HG02840 (cell line): Measurements from ENCODE around the gene MLN.
"Not testable (repeated sequence)": the region's sequence is repeated elsewhere in the genome, so short reads cannot be mapped to it uniquely, and the experiment has no call there.

Experiments used
- ATAC-seq: cut with Tn5 transposase; IDR thresholded peaks from one replicate; pipeline ENCODE4 v1.9.1; 2021; ENCODE audit warnings: mild to moderate bottlenecking, moderate library complexity, moderate number of reproducible peaks; ENCODE audit not compliant: unreplicated experiment, low FRiP score

MLN gene

GRCh38 chr6:33836806-33837469 is 33.1 kb upstream of the MLN start:
- ATAC-seq: no peak

DNA sequence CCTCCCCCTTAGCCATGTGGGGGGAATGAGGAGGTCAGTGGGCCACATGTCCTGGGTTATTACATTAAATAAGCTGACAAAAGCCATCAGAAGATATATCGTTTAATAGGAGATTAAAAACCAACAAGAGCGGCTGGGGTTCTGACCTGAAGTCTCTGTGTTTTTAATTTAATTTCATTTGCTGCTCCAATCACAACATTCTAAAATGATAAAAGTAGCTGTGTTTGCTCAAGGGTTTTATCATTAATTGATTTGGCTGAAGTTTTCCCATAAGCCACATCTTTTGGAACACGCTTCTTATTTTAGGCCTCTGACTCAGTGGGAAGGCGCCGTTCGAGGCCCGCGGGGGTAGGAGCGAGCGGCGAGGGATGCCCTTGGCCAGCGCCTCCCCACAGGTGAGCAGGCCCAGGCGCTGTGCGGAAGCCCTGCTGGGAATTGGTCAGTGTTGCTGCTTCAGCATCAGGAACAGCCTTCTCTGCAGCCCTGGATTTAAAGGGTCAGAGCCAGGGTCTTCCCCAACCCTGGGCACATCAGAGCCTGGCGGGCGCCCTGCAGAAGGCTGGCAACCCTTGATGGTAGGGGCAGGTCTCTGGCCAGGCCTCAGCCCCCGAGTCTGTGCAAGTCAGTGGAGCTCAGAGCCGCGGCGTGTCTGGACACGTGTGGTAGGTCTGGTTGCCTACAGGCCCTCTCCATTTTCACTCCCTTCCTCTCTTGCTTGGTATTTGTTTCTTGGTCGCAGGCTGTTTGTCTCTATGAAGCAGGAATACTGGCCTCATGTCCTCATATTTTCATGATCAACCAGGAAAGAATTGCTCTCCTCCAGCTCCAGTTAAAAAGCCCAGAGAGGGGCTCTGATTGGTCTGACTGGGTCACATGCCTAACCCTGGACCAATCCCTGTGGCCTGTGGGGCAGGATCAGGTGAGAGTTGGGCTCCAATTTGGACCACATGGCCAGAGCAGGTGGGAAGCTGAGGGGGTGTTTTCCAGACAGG is 30.9 kb upstream of the MLN start:
- ATAC-seq: no peak

- no peak for ATAC-seq
These were observed 29.8 kb upstream of the MLN start for GRCh38 chr6:33833599-33833998.

DNA sequence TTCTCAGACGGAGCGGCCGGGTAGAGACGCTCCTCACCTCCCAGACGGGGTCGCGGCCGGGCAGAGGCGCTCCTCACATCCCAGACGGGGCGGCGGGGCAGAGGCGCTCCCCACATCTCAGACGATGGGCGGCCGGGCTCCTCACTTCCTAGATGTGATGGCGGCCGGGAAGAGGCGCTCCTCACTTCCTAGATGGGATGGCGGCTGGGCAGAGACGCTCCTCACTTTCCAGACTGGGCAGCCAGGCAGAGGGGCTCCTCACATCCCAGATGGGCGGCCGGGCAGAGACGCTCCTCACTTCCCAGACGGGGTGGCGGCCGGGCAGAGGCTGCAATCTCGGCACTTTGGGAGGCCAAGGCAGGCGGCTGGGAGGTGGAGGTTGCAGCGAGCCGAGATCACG is 29.0 kb upstream of the MLN start:
- not testable (repeated sequence) for ATAC-seq

DNA sequence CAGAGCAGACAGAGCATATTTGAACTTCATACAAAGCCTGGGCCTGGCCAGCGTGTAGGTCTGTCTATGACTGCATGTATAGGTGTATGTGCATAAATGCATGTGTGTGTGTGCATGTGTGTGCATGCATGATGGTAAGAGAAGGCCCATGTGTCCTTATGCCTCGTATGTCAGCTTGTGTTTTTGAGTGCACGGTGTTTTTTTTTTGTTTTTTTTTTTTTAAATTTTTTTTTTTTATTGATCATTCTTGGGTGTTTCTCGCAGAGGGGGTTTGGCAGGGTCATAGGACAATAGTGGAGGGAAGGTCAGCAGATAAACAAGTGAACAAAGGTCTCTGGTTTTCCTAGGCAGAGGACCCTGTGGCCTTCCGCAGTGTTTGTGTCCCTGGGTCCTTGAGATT is 27.9 kb upstream of the MLN start:
- not testable (repeated sequence) for ATAC-seq

DNA sequence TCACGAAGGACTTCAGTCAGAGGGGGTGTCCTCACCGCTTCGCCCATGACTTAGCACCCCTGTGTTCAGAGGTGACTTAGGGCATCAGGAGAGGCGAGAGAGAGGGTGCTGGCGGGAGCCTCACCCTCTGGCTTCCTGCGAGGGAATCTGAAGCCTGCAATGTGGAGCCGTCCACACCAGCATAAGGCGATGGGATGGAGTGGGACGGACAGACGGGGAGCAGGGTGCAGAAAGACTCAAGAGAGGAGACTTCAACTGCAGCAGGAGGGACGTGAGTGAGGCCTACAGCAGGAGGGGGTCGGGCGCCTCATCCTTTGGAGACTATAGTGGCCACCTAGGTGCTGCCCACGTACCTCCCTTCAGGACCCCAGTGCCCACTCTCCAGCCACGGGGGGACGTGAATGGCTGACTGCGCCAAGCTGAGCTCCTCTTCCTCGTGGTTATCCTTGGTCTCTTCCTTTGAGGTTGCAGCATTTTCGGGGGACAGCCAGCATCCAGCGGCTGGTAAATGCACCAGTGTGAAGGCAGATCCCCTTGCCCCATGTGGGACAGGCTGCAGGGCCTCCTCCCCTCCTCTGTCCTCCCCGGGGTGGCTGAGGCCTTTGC is 26.9 kb upstream of the MLN start:
- ATAC-seq: no peak

- ATAC-seq: no peak
These were observed 25.2 kb upstream of the MLN start for GRCh38 chr6:33828764-33829731.

- ATAC-seq: no peak
These were observed 24.6 kb upstream of the MLN start for GRCh38 chr6:33828452-33828763.

DNA sequence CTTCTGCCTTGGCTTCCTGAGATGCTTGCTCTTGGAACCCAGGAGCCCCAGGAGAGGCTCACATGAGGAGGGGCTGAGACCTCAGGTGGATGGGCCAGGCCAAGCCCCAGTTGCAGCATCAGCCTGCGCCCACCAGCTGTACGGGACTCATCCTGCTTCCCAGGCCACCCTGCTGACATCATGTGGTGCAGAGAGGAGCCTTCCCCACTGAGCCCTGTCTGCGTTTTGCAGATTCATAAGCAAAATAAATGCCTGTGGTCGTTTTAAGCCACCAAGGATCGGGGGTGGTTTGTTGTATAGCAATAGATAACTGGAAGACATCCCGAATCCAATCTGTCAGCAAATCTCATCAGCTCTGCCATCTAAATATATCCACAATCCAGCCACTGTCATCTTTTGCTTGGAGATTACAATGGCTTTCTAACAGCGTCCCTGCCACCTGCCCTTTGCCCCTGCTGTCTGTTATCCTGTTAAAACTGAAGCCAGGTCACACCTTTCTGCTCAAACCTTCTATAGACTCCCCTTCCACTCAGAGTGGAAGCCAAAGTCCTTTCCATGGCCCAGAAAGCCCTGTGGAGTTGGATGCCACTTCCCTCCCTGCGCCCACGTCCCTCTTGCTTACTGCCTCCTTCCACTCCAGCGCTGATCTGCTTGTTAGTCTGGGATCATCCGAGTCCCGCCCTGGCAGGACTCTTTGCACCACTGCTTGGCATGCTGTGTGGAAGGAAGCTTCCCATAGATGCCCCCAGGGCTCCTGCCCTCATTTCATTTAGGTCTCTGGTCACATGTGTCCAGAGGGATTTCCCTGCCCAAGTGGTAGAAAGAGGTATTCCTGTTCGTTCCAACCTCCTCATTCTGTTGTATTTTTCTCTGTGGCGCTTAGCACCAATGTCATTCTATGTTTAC is 24.0 kb upstream of the MLN start:
- no peak for ATAC-seq

GRCh38 chr6:33826537-33826936 is 22.7 kb upstream of the MLN start:
- ATAC-seq: no peak

DNA sequence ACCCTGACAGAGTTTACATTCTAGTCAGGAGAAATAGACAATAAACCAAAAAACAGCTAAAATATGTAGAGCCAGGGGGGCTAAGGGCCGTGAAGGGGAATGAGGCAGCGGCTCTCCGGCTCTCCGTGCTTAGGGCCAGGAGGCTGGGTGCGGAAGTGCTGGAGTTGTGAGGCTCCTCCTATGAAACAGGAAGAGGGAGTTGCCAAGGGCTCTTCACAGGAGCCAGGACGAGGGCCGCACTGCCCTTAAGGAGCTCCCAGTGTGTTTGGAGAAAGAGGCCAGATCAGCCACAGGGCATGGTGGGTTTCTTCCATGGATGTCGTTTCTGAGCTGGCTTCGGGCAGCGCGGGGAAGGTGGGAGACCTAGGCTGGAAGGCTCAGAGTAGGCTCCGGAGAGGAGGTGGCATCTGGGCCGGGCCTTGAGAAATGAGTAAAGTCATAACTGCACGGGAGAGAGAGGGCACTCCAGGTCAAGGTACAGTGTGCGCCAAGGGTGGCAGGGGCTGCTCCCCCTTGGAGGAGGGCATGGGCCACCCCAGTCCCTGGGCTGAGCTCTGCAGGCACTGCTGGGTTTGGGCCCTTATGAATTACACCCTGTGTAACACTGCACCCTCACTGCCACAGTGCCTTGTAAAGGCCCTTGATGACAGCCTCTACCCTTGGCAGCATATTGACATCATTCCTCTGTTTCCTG is 20.8 kb upstream of the MLN start:
- no peak for ATAC-seq

GRCh38 chr6:33823806-33824205 is 20.0 kb upstream of the MLN start:
- ATAC-seq: no peak

- no peak for ATAC-seq
These were observed 19.0 kb upstream of the MLN start for GRCh38 chr6:33822575-33823395.

- ATAC-seq: no peak
These were observed 17.1 kb upstream of the MLN start for GRCh38 chr6:33820784-33821520.

DNA sequence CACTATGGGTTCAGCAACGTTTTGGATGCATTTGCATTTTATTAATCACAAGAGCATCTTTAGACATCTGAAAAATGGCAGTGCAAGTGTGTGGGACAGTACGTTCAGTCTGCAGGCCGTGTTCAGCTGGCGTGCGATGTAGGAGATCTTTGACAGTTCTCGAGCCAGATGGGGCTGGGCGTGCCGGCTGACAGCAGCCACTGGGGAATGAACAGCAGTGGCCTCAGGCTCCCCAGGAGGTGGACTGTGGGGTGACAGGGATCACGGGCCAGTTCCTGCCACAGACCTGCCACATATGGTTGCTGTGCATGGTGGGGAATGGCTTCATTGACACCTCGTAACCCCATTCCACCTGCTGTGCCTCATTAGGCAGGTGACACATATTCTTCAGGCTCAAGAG is 16.4 kb upstream of the MLN start:
- ATAC-seq: no peak

DNA sequence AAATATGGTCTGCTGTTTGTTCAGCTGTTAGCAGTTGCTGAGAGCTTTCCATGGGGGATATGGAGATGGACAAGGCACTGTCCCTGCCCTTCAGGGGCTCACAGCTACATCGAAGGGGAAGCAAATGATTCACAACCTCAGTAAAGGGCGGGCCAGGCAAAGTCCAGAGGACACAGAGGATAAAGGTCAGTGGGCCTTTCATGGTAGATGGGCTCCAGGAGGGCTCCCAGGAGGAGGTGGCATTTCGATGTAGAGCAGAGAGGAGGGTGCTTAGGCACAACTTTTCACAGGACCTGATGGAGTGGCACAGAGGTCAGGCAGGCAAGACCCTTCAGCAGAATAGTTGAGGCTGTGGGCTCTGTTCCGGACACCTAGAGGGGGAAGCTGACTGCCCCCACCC is 15.2 kb upstream of the MLN start:
- no peak for ATAC-seq

GRCh38 chr6:33818293-33818692 is 14.5 kb upstream of the MLN start:
- no peak for ATAC-seq
